ENCODE results near the gene ALKAL2.

ALKAL2 gene

DNA sequence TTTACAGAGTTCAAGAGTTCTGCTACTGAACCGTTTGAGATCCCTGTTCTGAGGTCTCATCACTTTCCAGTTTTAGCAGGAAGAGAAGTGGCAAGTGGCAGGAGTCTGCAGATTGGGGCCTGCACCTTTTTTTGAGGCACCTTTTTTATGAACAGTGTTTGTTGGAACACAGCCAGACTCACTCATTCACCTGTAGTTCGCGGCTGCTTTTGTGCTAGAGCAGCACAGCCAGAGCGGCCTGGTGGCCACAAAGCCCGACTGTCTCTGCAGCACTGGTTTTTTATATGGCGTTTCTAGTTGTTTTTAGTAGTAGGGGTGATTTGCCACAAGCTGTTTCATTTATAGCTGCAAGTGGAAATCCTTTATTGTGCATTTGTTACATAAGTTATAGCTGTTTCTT lies 14.6 kb downstream of the ALKAL2 start:
- H3K4me3 ChIP-seq (ENCODE audit: control insufficient read depth, low read depth, low read length), result no peak overlapping the region
- no peak for DNase-seq (ENCODE audit: low read depth)
- TF ChIP-seq, protein P1, sequence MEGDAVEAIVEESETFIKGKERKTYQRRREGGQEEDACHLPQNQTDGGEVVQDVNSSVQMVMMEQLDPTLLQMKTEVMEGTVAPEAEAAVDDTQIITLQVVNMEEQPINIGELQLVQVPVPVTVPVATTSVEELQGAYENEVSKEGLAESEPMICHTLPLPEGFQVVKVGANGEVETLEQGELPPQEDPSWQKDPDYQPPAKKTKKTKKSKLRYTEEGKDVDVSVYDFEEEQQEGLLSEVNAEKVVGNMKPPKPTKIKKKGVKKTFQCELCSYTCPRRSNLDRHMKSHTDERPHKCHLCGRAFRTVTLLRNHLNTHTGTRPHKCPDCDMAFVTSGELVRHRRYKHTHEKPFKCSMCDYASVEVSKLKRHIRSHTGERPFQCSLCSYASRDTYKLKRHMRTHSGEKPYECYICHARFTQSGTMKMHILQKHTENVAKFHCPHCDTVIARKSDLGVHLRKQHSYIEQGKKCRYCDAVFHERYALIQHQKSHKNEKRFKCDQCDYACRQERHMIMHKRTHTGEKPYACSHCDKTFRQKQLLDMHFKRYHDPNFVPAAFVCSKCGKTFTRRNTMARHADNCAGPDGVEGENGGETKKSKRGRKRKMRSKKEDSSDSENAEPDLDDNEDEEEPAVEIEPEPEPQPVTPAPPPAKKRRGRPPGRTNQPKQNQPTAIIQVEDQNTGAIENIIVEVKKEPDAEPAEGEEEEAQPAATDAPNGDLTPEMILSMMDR (conservative IDR thresholded peaks at IDR 0.05; ENCODE audit: control insufficient read depth, insufficient read depth, low read depth, low read length), result no peak

DNA sequence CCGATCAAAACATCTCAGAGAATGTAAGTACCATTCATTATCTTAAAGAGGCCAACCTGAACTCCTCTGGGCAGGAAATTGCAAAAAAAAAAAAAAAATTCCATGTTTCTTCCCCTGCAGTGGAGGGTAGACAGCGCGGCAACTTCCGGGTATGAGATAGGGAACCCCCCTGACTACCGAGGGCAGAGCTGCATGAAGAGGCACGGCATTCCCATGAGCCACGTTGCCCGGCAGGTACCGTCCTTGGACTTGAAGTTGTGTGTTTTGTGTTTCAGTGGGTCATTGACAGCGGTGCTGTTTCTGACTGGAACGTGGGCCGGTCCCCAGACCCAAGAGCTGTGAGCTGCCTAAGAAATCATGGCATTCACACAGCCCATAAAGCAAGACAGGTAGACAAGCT lies 16.0 kb downstream of the ALKAL2 start:
- no peak for DNase-seq (ENCODE audit: low read depth)
- TF ChIP-seq, protein P1 (conservative IDR thresholded peaks at IDR 0.05; ENCODE audit: control insufficient read depth, insufficient read depth, low read depth, low read length), result no peak
- no peak overlapping the region for H3K4me3 ChIP-seq (ENCODE audit: control insufficient read depth, low read depth, low read length)

DNA sequence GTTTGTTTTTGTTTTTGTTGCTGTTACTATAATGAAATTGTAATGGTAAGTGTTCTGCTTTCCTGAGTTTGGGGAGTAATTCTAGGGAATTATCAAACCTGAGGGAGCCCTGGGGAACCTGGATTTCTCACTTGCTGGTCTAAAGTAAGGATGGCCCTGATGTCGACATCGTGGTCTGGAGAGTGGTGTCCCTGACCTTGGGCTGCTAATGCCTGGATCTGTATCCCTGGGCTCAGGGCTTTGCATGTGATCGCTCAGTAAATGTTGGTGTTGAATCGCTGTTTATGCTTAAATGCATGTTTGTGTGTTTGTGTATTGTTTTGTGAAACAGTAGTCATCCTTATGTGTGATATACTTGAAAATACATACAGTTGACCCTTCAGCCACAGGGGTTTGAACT lies 17.0 kb downstream of the ALKAL2 start:
- TF ChIP-seq, protein P1 (conservative IDR thresholded peaks at IDR 0.05; ENCODE audit: control insufficient read depth, insufficient read depth, low read depth, low read length), result no peak
- no peak for DNase-seq (ENCODE audit: low read depth)
- H3K4me3 ChIP-seq (ENCODE audit: control insufficient read depth, low read depth, low read length), result no peak overlapping the region

DNA sequence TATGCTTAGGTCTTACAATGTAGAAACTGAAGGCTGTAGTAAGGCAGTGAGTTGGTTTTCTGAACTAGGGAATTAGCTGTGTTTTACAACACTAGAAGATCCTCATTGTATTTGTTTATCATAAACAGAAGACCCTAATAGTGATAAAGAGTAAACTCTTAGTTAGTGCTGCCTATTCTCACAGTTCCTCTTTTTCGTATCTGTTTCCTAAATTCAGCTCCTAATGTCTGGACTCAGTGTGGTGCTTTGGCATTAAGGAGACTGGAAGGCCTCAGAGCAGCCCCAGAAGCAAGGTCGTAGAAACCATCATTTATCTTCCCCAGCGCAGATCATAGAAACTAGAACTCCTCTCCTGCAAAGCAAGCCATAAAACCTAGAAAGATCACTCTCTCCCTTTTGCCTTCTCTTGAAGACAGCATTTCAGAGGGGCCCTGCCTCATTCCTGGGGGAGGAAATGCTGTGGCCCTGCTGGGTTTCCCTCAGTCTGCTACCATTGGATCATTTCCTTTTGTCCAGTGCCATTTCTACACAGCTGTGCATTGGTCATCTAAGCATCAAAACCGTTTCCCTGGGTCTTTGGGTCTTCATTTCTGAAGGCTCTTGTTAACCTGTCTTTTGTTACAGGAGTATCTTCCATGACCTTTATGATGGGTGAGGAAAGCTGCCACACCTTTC lies 18.4 kb downstream of the ALKAL2 start:
- no peak for DNase-seq (ENCODE audit: low read depth)
- TF ChIP-seq, protein P1 (conservative IDR thresholded peaks at IDR 0.05; ENCODE audit: control insufficient read depth, insufficient read depth, low read depth, low read length), result no peak
- H3K4me3 ChIP-seq (ENCODE audit: control insufficient read depth, low read depth, low read length), result no peak overlapping the region

DNA sequence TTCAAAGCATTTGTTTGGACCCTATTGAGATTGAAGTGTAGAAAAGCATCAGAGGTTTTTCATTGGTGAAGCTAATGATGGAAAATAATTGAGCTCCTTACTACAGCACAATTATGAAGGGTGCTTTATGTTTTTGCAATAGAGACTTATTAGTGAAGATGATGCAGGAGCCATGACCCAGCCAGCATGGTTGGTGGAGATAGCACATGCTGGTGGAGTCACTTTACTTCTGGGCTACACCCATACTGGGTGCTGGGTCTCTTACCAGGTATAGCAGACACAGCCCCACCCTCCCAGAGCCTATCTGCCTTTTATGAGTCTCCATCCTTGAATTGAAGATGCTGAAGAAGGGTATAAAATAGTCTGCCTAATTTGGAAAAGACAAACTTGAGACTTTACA lies 19.6 kb downstream of the ALKAL2 start:
- DNase-seq (ENCODE audit: low read depth), result no peak
- H3K4me3 ChIP-seq (ENCODE audit: control insufficient read depth, low read depth, low read length), result no peak overlapping the region
- TF ChIP-seq, protein P1 (conservative IDR thresholded peaks at IDR 0.05; ENCODE audit: control insufficient read depth, insufficient read depth, low read depth, low read length), result no peak

DNA sequence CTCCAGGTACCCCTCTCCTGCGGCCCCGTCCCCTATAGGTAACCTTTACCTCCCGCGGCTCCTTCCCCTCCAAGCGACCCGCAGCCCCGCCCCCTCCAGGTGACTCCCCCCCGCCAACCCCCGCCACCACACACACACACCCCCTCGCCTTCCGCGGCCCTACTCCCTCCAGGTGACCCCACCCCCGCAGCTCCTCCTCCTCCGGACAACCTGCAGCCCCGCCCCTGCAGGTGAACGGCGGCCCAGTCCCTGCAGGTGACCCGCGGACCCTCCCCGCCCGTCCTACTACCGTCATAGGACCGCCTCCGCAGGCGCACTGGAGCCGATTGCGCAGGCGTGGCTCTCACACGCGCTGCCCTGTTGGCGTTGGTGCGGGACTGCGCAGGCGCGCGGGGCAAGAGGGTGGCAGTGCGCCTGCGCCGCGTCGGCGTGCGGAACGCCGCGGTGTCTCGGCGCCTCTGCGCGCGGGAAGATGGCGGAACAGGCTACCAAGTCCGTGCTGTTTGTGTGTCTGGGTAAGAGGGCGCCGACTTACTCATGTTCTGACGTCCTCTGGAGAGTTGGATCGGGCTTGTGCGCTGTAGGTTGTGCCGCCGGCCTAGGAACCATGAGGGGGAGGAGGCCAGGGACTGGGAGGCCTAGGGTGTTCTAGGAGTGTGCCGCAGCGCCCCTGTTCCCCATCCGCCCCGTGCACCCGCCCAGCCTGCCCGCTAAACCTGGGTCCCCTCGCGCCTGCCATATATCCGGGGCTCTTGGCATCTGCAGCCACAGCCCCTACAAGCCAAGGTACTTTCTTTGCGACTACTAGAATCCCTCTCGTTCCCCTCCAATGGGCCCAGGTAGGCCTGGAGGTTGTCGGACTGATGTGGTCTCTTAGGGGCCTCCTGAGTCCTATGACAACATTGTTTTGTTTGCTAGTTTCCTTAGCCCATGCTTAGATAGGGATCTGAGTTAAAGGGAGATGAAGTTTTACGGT lies 23.1 kb downstream of the ALKAL2 start, which contains the start of gene ACP1:
TSS of gene ACP1 (plus strand) at position 455 of the 976 bp plus-strand sequence. CDS start at position 473, 18 bp downstream.
- peak within 1 kb of the TSS; percentile 93 for H3K4me3 ChIP-seq (ENCODE audit: control insufficient read depth, low read depth, low read length)
- TF ChIP-seq, protein P1 (conservative IDR thresholded peaks at IDR 0.05; ENCODE audit: control insufficient read depth, insufficient read depth, low read depth, low read length), result no peak
- peak; percentile 92 for DNase-seq (ENCODE audit: low read depth)

Data from fibroblast of mammary gland (primary cell).